ENCODE measurements around the gene SLC30A3. TPM values are rescaled to one million over a fixed set of nuclear protein-coding genes. Genes with fewer than 3 reads are reported as not detected.

The SLC30A3 gene
- total and polyA plus RNA-seq, 10 of the 15 experiments (the other 5 are each of a cell fraction or from before 2014, with no cell fraction given) = 0.23 TPM; not detected in 9

GRCh38 chr2:27223416-27223815, 39.4 kb downstream of the SLC30A3 start:
- no peak for DNase-seq (ENCODE audit: low read depth, low spot score)
- ATAC-seq = no peak
- in situ Hi-C loops (cut with MboI) = no loop called here
- no peaks in the 10 kb centered on the region for H3K9me3 ChIP-seq (replicated peaks; ENCODE audit: control insufficient read depth, insufficient read depth, low read length)
- no peak overlapping the region for H3K9ac ChIP-seq (ENCODE audit: control insufficient read depth, insufficient read depth, low read length)
- RAD21 ChIA-PET (ENCODE audit: unreplicated experiment) = no interaction called here
- H2AFZ ChIP-seq (ENCODE audit: control insufficient read depth, low read depth, low read length) = no peak overlapping the region
- no peak overlapping the region for H3K27ac ChIP-seq (ENCODE audit: control insufficient read depth, insufficient read depth)
- FAIRE-seq = no peak
- peaks cover 9% of the 10 kb centered on the region for H3K79me2 ChIP-seq (ENCODE audit: control insufficient read depth, insufficient read depth, low read length)
- intact Hi-C loops (cut with micrococcal nuclease; ENCODE audit: unreplicated experiment) = no loop called here
- POLR2A ChIA-PET = no interaction called here
- no TSS peak for BruUV-seq (replicated peaks)
- H3K4me3 ChIP-seq = no peak overlapping the region
- H4K20me1 ChIP-seq (ENCODE audit: control insufficient read depth, insufficient read depth) = no peaks in the 10 kb centered on the region
- no peaks in the 10 kb centered on the region for H3K27me3 ChIP-seq (replicated peaks in 1 of 2; ENCODE audit: control insufficient read depth in 2 of 2, insufficient read depth in 2 of 2, low read length in 1 of 2)
- no peaks in the 10 kb centered on the region for H3K4me1 ChIP-seq (ENCODE audit: control insufficient read depth, insufficient read depth, low read length)
- CTCF ChIA-PET = no interaction called here
- H3K36me3 ChIP-seq (ENCODE audit: control insufficient read depth in 2 of 2, insufficient read depth in 2 of 2, low read length in 1 of 2) = peaks cover 26 to 37% of the 10 kb centered on the region in 2 experiments; a peak in 3 of 4 replicates
- TF ChIP-seq IRF5 (IDR thresholded peaks at IDR 0.05; ENCODE audit: borderline replicate concordance) (no peak), ZBTB40 (IDR thresholded peaks at IDR 0.05; ENCODE audit: borderline replicate concordance) (no peak), MAX (IDR thresholded peaks at IDR 0.05; ENCODE audit: low read depth, low read length) (no peak), ZNF622 (IDR thresholded peaks at IDR 0.05) (no peak), ZNF687 (IDR thresholded peaks at IDR 0.05) (no peak)
- WGBS (ENCODE audit: insufficient coverage, insufficient replicate concordance, low lambda C conversion rate, missing lambda C conversion rate) = 97% methylated on average over 5 of the region's 6 CpGs
- H3K4me2 ChIP-seq (ENCODE audit: control insufficient read depth, insufficient read depth) = no peak overlapping the region
- SMC1A ChIA-PET (ENCODE audit: uncharacterized antibody, unreplicated experiment) = no interaction called here

All from GM12878 (cell line).